HG03457 (cell line): ENCODE measurements around the gene PAX6.

Experiments
- ATAC-seq: cut with Tn5 transposase; IDR thresholded peaks from one replicate; pipeline ENCODE4 v1.9.1; 2021; ENCODE audit warnings: moderate number of reproducible peaks; ENCODE audit not compliant: unreplicated experiment

Gene PAX6

DNA sequence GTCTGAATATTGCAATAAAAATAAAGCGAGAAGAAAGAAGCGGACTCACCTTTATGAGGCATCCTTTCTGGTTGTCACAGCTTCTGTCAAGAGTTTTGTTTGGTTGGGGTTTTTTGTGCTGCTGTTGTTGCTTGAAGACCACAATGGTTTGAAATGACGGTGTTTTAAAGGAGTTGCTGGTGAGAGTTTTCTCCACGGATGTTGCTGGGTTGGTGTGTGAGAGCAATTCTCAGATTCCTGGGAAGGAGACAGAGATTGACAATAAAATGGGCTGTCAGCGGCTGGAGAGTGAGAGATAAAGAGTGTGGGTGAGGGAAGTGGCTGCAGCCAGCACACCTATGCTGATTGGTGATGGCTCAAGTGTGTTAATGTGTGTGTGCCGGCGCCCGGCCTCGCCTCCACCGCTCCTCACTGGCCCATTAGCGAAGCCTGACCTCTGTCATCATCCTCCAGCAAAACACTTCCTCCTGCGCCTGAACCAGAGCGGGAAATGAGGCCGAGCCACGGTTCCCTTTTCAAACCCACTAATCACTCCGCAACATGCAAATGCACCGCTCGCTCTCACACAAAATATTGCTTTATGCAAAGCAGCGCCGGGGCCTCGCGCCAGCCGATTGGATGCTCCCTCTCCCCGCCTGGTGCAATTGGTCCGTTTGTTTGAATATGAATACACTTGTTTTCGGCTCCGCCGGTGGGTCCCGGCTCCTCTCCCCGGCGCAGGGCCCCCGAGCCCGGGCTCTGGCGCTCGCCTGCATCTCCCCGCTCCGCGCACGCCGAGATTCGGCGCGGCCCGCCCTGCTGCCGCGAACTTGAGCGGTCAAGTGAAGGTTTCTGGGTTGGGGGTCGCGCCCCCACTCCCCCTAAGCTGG lies at the start of gene PAX6:
TSS of gene PAX6 (minus strand) at position 544 of the 869 bp plus-strand sequence. CDS start 4,911 bp downstream, outside the sequence.
- ATAC-seq: peak; percentile 55

DNA sequence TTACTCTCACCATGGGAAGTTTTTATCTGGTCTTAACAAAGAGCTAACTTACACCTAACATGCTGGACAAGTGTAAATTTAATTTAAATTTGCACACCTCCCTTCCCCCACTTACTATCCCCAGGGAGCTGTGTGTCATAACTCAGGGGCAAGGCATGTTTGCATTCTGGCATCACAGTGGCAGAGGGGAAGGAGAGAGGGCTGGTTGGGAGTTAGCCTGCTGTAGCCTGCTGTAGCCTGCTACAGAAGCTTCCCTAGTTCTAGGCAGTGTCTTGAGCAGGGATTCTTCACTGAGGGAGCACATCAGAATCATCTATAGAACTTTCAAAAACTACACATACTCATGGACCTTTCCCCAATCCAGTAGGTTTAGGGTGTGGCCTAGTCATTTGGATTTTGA lies 49.3 kb upstream of the PAX6 start:
- ATAC-seq: no peak

- no peak for ATAC-seq
These were observed 45.1 kb upstream of the PAX6 start for GRCh38 chr11:31856248-31856647.

GRCh38 chr11:31855466-31855865 lies 44.3 kb upstream of the PAX6 start:
- no peak for ATAC-seq

GRCh38 chr11:31850365-31850764 lies 39.2 kb upstream of the PAX6 start:
- no peak for ATAC-seq

- ATAC-seq: no peak
These were observed 36.6 kb upstream of the PAX6 start for GRCh38 chr11:31847761-31848160.

GRCh38 chr11:31845331-31845730 lies 34.2 kb upstream of the PAX6 start:
- no peak for ATAC-seq

DNA sequence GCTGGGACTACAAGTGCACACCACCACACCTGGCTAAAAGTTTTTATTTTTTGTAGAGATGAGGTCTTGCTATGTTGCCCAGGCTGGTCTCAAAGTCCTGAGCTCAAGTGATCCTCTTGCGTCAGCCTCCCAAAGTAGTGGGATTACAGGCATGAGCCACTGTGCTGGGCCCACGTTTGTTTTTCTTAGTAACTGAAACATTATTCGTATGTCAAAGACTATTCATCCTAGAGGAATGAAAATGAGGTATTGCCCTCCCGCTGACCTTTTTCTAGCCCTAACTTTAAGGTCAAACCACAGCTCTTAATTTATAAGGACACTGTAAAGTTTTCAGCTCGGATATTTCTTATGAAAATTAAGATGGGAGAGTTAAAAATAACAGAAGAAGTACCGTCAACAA lies 33.2 kb upstream of the PAX6 start:
- no peak for ATAC-seq

DNA sequence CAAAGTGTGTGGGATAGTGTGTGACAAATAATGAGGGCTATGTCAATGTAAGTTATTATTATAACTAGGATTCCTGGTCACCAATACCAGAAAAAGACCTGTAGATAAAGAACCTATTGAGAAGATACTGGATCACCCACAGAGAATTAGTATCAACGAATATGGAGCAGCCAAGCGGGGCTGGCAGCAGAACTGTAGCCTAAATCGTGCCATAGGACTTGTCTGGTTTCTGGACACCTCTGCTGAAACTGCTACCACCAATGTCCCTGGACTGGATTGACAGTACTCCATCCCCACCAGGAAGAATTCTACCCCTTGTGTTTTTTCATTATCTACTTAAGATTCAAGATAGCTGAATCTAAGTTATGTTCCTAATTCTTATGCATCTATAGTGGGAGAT lies 30.3 kb upstream of the PAX6 start:
- no peak for ATAC-seq

DNA sequence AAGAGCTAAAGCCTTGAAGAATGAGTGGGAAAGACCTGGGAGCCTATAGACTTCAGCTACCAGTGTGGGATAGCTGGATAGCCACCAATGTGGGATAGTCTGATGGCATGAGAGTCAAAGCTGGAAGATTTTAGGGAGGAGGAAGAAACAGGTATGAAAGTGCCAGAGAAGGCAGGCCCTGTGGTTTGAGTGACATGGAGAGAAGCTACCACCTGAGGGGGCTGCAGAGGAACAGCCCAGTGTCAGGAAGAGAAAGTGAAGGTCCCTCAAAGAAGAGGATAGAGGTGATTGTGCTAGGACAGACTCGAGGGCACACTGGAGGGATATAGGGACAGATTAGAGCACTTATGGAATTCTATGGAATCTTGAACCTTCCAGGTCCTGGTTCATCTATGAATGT lies 23.1 kb upstream of the PAX6 start:
- no peak for ATAC-seq

- ATAC-seq: no peak
These were observed 19.3 kb upstream of the PAX6 start for GRCh38 chr11:31830406-31830805.

- no peak for ATAC-seq
These were observed 17.1 kb upstream of the PAX6 start for GRCh38 chr11:31828217-31828616.

DNA sequence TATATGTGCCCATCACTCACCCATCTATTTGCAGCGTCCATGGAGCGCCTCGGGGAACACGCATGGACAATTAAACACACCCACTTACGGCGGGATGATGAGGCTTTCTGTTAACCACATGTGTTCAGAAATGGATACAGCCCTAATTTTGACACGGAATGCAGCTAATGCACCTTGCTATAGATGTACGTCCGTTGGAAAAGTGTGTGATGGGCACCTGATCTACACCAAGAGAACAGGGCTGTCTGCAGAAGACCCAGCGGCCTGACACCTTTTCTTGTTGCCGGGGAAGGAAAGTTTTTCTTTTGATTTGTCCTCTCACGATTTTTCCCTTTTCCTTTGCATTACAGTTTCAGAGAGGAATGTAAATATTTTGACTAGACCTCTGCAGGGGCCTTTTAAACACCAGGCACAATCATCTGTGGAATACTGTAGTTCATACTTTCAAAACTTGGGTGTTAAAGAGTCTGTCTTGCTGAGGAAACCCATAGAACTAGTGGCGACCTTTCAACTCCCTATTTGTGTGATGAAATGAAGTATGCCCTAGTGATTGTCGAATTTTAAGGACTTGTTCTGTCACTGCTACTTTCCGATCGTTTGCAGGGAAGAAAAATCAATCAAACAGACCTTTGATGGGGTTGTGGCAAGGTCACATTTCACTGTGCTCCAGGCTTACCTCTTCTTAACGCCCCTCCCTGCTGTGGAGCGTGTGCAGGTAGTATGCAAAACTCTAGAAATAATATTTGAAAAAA lies 16.5 kb upstream of the PAX6 start:
- ATAC-seq: no peak

GRCh38 chr11:31826536-31827438 lies 15.7 kb upstream of the PAX6 start:
- ATAC-seq: no peak

DNA sequence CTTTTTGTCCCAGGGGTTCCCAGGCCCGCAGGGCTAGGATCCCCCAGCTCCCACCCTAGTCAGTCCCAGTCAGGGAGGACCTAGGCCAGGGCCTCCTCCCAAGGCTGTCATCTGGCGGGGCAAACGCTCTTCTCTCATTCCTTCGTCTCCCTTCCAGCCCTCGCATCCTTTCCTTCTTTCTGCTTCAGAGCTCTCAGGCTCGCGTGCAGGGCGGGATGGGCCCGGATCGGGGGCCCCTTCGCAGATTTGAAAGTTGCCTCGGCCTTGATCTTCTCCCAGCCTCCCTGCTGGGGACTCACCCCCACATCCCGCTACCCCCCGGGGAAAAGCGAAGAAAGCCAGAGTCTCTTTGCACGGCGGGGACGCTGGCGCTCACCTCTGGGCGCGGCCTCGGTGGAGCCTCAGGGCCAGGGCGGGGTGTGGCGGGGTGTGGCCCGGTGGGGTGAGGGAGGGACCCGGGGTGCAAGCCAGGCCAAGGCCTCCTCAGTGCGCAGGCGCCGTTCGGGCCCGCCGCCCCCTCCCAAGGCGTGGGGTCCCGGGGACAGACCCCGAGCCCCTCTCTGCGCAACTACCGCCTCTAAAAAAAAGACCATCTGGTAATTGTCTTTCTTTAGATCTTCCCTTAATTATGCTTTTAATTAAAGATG lies 14.8 kb upstream of the PAX6 start:
- no peak for ATAC-seq

GRCh38 chr11:31824879-31825837 lies 14.0 kb upstream of the PAX6 start:
- no peak for ATAC-seq

GRCh38 chr11:31824332-31824878 lies 13.3 kb upstream of the PAX6 start:
- ATAC-seq: no peak

DNA sequence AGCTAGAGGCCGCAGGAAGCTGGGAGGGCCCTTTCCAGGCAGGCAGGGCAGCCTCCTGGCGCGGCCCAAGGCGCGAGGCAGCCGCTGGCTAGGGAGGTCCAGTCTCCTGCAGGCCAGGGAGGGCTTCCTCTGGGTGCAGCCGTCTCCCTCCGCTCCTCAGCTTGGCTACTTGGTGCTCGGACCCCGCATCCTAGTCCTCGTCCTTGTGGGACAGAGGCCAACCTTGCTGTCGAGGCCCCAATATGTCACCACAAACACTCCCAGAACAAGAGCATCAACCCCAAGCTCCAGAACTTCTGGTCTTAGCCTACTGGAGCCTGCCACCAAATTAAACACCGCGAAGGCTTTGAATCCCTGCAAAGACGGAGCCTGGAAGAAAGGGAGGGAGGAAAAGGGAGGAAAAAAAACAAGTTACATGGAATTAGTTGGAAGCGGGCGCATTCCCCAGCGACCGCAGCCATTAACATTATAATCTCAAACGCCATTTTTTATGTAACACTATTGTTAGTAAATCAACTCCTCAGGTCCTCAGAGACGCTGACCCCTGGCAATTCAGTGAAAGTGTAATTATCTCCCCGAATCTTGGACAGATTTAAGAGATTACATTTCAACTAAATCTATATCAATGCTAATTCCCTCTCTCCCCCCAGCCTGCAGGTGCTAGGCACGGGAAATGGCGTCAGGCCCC lies 12.7 kb upstream of the PAX6 start:
- ATAC-seq: no peak
